GM23248 (cell line): ENCODE results near the gene SELENOH. TPM values are rescaled to one million over a fixed set of nuclear protein-coding genes. Genes with fewer than 3 reads are reported as not detected.

ENCODE experiments used
- DNase-seq: peaks from one replicate; pipeline ENCODE4 v3.0.0-alpha.2; 2015
- H2AFZ ChIP-seq: fragments of 200-600 bp; sonication (generic); 2 replicates; pipeline ENCODE4 v1.6.1; 2016; ENCODE audit warnings: antibody characterized with exemption
- H3F3A ChIP-seq: fragments of 200-600 bp; sonication (generic); 2 replicates; pipeline ENCODE4 v1.6.1; 2016; ENCODE audit warnings: mild to moderate bottlenecking, antibody characterized with exemption, mixed run types; ENCODE audit not compliant: insufficient read depth
- H3K27ac ChIP-seq: fragments of 200-600 bp; sonication (generic); 2 replicates; pipeline ENCODE4 v1.5.1; 2016; ENCODE audit warnings: mild to moderate bottlenecking
- H3K27me3 ChIP-seq: fragments of 200-600 bp; sonication (generic); replicated peaks from 2 replicates; pipeline ENCODE4 v1.6.1; 2016; ENCODE audit warnings: mild to moderate bottlenecking; ENCODE audit not compliant: insufficient read depth
- H3K36me3 ChIP-seq: fragments of 200-600 bp; sonication (generic); 2 replicates; pipeline ENCODE4 v1.6.1; 2016; ENCODE audit warnings: low read depth, mild to moderate bottlenecking
- H3K4me1 ChIP-seq: fragments of 200-600 bp; sonication (generic); 2 replicates; pipeline ENCODE4 v1.6.1; 2016; ENCODE audit warnings: mild to moderate bottlenecking; ENCODE audit not compliant: insufficient read depth
- H3K4me2 ChIP-seq: fragments of 200-600 bp; sonication (generic); one replicate; pipeline ENCODE4 v1.6.1; 2016; ENCODE audit warnings: mild to moderate bottlenecking; ENCODE audit not compliant: unreplicated experiment
- H3K4me3 ChIP-seq: fragments of 200-600 bp; sonication (generic); 2 replicates; pipeline ENCODE4 v1.5.1; 2016; ENCODE audit warnings: mild to moderate bottlenecking
- H3K79me2 ChIP-seq: fragments of 200-600 bp; sonication (generic); 2 replicates; pipeline ENCODE4 v1.6.1; 2016; ENCODE audit warnings: mild to moderate bottlenecking; ENCODE audit not compliant: insufficient read depth
- H3K9ac ChIP-seq: fragments of 200-600 bp; sonication (generic); 2 replicates; pipeline ENCODE4 v1.6.1; 2016; ENCODE audit warnings: mild to moderate bottlenecking
- H3K9me2 ChIP-seq: fragments of 200-600 bp; sonication (generic); 2 replicates; pipeline ENCODE4 v1.6.1; 2016; ENCODE audit warnings: mixed run types, mild to moderate bottlenecking, moderate library complexity; ENCODE audit not compliant: insufficient read depth
- H3K9me3 ChIP-seq: fragments of 200-600 bp; sonication (generic); one replicate; pipeline ENCODE4 v1.6.1; 2017; ENCODE audit warnings: low read depth
- H4K20me1 ChIP-seq: fragments of 200-600 bp; sonication (generic); 2 replicates; pipeline ENCODE4 v1.6.0; 2016; ENCODE audit not compliant: insufficient read depth
- EZH2 ChIP-seq: fragments of 200-600 bp; sonication (generic); IDR thresholded peaks from 2 replicates; pipeline ENCODE4 v1.6.1; 2018; ENCODE audit warnings: antibody characterized with exemption, mild to moderate bottlenecking; ENCODE audit not compliant: insufficient read depth, poor library complexity, severe bottlenecking
- EZH2phosphoT487 ChIP-seq: fragments of 200-600 bp; sonication (generic); IDR thresholded peaks from 2 replicates; pipeline ENCODE4 v1.6.1; 2018; ENCODE audit warnings: antibody characterized with exemption, moderate library complexity, mild to moderate bottlenecking, low read depth; ENCODE audit not compliant: insufficient read depth
- WGBS, 2 experiments: methylation state at CpG; one replicate each; pipeline ENCODE4 v1.1.6; 2015 to 2017; ENCODE audit warnings: low lambda C conversion rate in 2 of 2, low coverage in 1 of 2; ENCODE audit errors: missing lambda C conversion rate in 2 of 2; 5-methylcytosine and 5-hydroxymethylcytosine counted together
- in situ Hi-C: fragments of 300-500 bp; cut with MboI; formaldehyde crosslinking; loops from 2 replicates; pipeline ENCODE4 v1.15.0; 2020
- polyA plus RNA-seq: library from polyadenylated mRNA; unstranded; fragments of >200 nt; fragmentation: Nextera tagmentation; extraction: Ambion mirVana; gene quantifications from 2 replicates; pipeline ENCODE4 v1.2.1, GENCODE V29; 2016
- total RNA-seq: library from RNA; depleted of rRNA; stranded (reverse); fragments of >200 nt; shearing (Covaris generic); gene quantifications from 2 replicates; pipeline ENCODE4 v1.2.3, GENCODE V29; 2014

SELENOH gene
- total and polyA plus RNA-seq, 2 experiments from 2014 or later = 123 to 184 TPM

DNA sequence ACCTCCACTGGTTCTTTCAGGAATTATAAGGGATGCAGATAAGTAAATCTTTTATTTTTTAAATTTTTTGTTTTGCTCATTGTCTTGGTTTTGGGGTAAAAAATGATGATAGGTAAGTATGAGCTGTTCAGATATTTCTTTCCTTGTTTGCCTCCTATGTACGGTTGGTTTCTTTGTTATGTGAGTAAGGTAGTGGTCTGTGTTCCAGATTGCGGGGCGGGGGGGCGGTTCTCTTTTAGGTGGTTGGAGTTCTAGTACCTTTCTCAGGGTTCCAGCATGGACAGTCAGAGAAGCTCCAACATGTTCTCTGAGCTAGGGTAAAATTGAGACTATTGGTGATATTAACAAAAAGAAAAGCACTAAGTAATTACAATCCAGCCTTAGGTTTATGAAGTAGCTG lies 22.7 kb downstream of the SELENOH start:
- Histone ChIP-seq H3K27me3 (no peaks in the 10 kb centered on the region), H4K20me1 (peaks cover 12% of the 10 kb centered on the region; the same call in 1 of the 2 replicates), H3K9me2 (no peaks in the 10 kb centered on the region), H3K9ac (peak overlapping the region; percentile 93), H3K4me3 (peak overlapping the region; percentile 93), H3K27ac (peak overlapping the region; percentile 86), H2AFZ (no peak overlapping the region), H3K36me3 (no peaks in the 10 kb centered on the region), H3K4me2 (peak overlapping the region; percentile 99), H3K4me1 (peaks cover 22% of the 10 kb centered on the region), H3K9me3 (no peaks in the 10 kb centered on the region), H3F3A (peaks cover 32% of the 10 kb centered on the region), H3K79me2 (peaks cover 84% of the 10 kb centered on the region)
- in situ Hi-C loops = no loop called here
- TF ChIP-seq EZH2phosphoT487 = no peak
- no peak for TF ChIP-seq EZH2
- DNase-seq = no peak
- 26 to 29% methylated on average over 4 of the region's 4 CpGs for WGBS, 2 experiments

DNA sequence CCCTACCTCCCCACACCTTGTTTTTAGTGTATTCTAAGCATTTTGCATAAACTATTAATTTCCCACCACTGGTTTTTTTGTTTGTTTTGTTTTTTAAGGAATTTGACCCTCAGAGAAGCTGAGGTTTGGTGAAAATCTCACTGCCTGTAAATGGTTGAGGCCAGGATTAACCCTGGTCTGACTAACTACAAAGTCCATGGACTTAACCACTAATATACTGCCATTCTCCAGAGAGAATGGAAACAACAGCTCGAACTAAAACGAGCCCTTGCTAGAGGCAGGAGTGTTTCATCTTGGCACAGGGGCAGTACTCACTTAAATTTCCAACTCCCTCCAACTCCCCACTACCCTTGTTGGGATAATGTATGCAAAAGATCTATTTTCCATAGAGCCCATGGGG lies 23.3 kb downstream of the SELENOH start:
- peak overlapping the region; percentile 25 for H3K27ac ChIP-seq
- peaks cover 22% of the 10 kb centered on the region for H3K4me1 ChIP-seq
- H3K9me3 ChIP-seq = no peaks in the 10 kb centered on the region
- peak overlapping the region; percentile 99 for H3K4me2 ChIP-seq
- H4K20me1 ChIP-seq = peaks cover 12% of the 10 kb centered on the region; the same call in 1 of the 2 replicates
- peaks cover 89% of the 10 kb centered on the region for H3K79me2 ChIP-seq
- in situ Hi-C loops = no loop called here
- no peaks in the 10 kb centered on the region for H3K36me3 ChIP-seq
- peak; percentile 29 for DNase-seq
- H2AFZ ChIP-seq = no peak overlapping the region
- 31 to 34% methylated on average over 2 of the region's 2 CpGs for WGBS, 2 experiments
- no peaks in the 10 kb centered on the region for H3K27me3 ChIP-seq
- no peak for TF ChIP-seq EZH2phosphoT487
- TF ChIP-seq EZH2 = no peak
- peak overlapping the region; percentile 93 for H3K4me3 ChIP-seq
- peak overlapping the region; percentile 93 for H3K9ac ChIP-seq
- H3F3A ChIP-seq = peaks cover 32% of the 10 kb centered on the region
- no peaks in the 10 kb centered on the region for H3K9me2 ChIP-seq

DNA sequence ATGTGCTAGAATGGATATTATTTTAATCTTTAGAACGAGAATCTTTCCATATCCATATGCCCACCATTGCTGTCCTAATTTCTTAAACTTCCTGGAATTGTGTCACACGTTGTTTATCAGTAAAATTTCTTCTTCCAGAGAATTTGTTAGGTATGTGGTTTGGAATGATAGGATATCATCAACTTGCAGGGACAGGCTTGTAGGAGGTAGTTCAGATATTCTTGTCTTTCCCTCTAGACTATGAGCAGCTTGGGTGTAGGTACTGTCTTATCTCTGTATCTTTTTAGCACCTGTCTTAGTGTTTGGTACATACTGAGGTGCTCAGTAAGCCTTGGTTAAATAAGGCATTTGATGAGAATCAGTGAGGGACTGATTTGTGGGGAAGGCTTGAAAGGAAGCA lies 23.7 kb downstream of the SELENOH start:
- H3K36me3 ChIP-seq = no peaks in the 10 kb centered on the region
- peaks cover 32% of the 10 kb centered on the region for H3F3A ChIP-seq
- peak overlapping the region; percentile 99 for H3K4me2 ChIP-seq
- no peak overlapping the region for H2AFZ ChIP-seq
- no peaks in the 10 kb centered on the region for H3K9me3 ChIP-seq
- 2 to 9% methylated on average over 2 of the region's 2 CpGs for WGBS, 2 experiments
- peaks cover 22% of the 10 kb centered on the region for H3K4me1 ChIP-seq
- H3K27me3 ChIP-seq = no peaks in the 10 kb centered on the region
- H3K79me2 ChIP-seq = peaks cover 91% of the 10 kb centered on the region
- no peak for DNase-seq
- H3K9me2 ChIP-seq = no peaks in the 10 kb centered on the region
- TF ChIP-seq EZH2 = no peak
- TF ChIP-seq EZH2phosphoT487 = no peak
- H3K27ac ChIP-seq = peak overlapping the region; percentile 25
- H3K4me3 ChIP-seq = peak overlapping the region; percentile 93
- in situ Hi-C loops = no loop called here
- H3K9ac ChIP-seq = peak overlapping the region; percentile 93
- H4K20me1 ChIP-seq = peaks cover 12% of the 10 kb centered on the region; the same call in 1 of the 2 replicates

DNA sequence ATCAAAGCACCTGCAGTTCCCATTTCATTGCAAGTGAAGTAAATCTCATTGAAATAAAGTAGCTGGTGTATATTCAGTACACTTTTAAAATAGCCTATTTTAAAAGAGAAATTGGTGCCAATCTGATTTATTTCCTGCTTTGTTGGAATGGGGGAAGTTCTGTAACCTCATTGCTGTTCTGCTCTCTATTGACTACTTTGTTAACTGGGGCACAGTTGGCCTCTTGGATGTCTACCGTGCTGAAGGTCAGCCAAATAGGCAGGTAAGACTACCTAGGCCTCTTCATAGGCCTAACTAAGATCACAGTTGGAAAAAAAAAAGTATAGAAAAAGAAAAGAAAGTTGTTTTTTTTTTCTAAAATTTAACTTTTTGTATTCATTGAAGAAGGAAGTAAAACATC lies 29.5 kb downstream of the SELENOH start:
- no peak overlapping the region for H3K9ac ChIP-seq
- no peaks in the 10 kb centered on the region for H3K9me2 ChIP-seq
- DNase-seq = no peak
- no peaks in the 10 kb centered on the region for H3K36me3 ChIP-seq
- TF ChIP-seq EZH2 (no peak), EZH2phosphoT487 (no peak)
- H3K4me3 ChIP-seq = no peak overlapping the region
- H3K4me1 ChIP-seq = peaks cover 23% of the 10 kb centered on the region
- H3K27me3 ChIP-seq = no peaks in the 10 kb centered on the region
- H3K4me2 ChIP-seq = no peak overlapping the region
- no peak overlapping the region for H3K27ac ChIP-seq
- H3F3A ChIP-seq = peaks cover 4% of the 10 kb centered on the region; the same call in 1 of the 2 replicates
- in situ Hi-C loops = no loop called here
- H3K9me3 ChIP-seq = no peaks in the 10 kb centered on the region
- H4K20me1 ChIP-seq = peaks cover 26% of the 10 kb centered on the region; the same call in 1 of the 2 replicates
- WGBS, 2 experiments = 95 to 100% methylated on average over 1 of the region's 1 CpG
- H3K79me2 ChIP-seq = peaks cover 100% of the 10 kb centered on the region
- H2AFZ ChIP-seq = no peak overlapping the region

DNA sequence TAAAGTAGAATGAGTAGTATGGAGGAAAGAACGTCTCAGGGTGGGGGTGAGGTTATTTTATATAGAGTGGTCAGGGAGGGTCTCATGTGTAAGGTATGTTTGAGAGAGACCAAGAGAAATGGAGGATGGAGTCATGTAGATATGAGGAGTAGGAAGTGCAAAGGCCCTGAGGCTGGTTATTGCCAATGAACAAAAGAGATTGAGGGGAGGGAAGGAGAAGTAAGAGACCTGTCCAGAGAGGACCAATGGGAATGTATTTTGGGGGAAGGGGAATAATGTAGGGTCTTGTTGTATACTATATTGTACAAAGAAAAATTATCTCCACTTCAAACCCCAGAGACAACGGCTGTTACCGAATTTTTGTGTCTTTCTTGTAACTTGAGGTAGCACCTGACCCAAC lies 30.1 kb downstream of the SELENOH start:
- Histone ChIP-seq H2AFZ (no peak overlapping the region), H3K36me3 (no peaks in the 10 kb centered on the region), H3K9ac (no peak overlapping the region), H3K4me1 (peaks cover 25% of the 10 kb centered on the region), H4K20me1 (peaks cover 30% of the 10 kb centered on the region; the same call in 1 of the 2 replicates), H3K79me2 (peaks cover 100% of the 10 kb centered on the region), H3K4me2 (no peak overlapping the region), H3K9me3 (no peaks in the 10 kb centered on the region), H3K27ac (no peak overlapping the region), H3K9me2 (no peaks in the 10 kb centered on the region), H3K27me3 (no peaks in the 10 kb centered on the region), H3K4me3 (no peak overlapping the region), H3F3A (peaks cover 10% of the 10 kb centered on the region; the same call in 1 of the 2 replicates)
- in situ Hi-C loops = no loop called here
- WGBS, 2 experiments = 96 to 100% methylated on average over 3 of the region's 3 CpGs
- DNase-seq = no peak
- TF ChIP-seq EZH2phosphoT487 = no peak
